Measurements from ENCODE around the gene SV2B.

The SV2B gene

GRCh38 chr15:91234759-91235158 lies 134.7 kb downstream of the SV2B start:
- no peaks in the 10 kb centered on the region for H3K27me3 ChIP-seq (ENCODE audit: insufficient read depth, low read length)
- H4K12ac ChIP-seq (ENCODE audit: low read depth, low read length), result no peak overlapping the region
- no peak overlapping the region for H3K18ac ChIP-seq (ENCODE audit: low read length)
- no peak overlapping the region for H3K27ac ChIP-seq (ENCODE audit: low read depth, low read length)
- H3K9ac ChIP-seq (ENCODE audit: low read length), result no peak overlapping the region
- no peak for DNase-seq
- no peaks in the 10 kb centered on the region for H3K4me1 ChIP-seq (ENCODE audit: control insufficient read depth in 1 of 2, insufficient read depth in 2 of 2, low read length in 2 of 2)
- no peak overlapping the region for H3K23ac ChIP-seq (ENCODE audit: low read length)
- H3K9me3 ChIP-seq (ENCODE audit: insufficient read depth, low read depth, low read length), result peaks cover 1% of the 10 kb centered on the region
- no peak overlapping the region for H2BK5ac ChIP-seq (ENCODE audit: low read depth, low read length, poor library complexity)
- H3K4ac ChIP-seq (ENCODE audit: low read depth, low read length), result no peak overlapping the region
- no peak overlapping the region for H3K14ac ChIP-seq (ENCODE audit: low read length)
- H3K4me2 ChIP-seq (ENCODE audit: low read length), result no peak overlapping the region
- WGBS (ENCODE audit: extremely low coverage, insufficient coverage, insufficient read length), result no CpG with 5 or more reads among the region's 2 CpGs
- H3K36me3 ChIP-seq (ENCODE audit: control insufficient read depth in 1 of 2, insufficient read depth in 2 of 2, low read length in 2 of 2), result no peaks in the 10 kb centered on the region
- no peak overlapping the region for H2BK120ac ChIP-seq (ENCODE audit: insufficient read depth, low read length, poor library complexity)
- H3K79me1 ChIP-seq (ENCODE audit: low read length), result no peaks in the 10 kb centered on the region
- H3K4me3 ChIP-seq (ENCODE audit: low read depth, low read length), result no peak overlapping the region
- H4K8ac ChIP-seq (ENCODE audit: low read depth, low read length), result no peak overlapping the region
- H2BK12ac ChIP-seq (ENCODE audit: low read length), result no peak overlapping the region
- no peak overlapping the region for H2AFZ ChIP-seq (ENCODE audit: insufficient read depth, low read length, poor library complexity)
- H2AK5ac ChIP-seq (ENCODE audit: low read length), result no peak overlapping the region
- H4K91ac ChIP-seq (ENCODE audit: low read depth, low read length), result no peak overlapping the region
- H3K79me2 ChIP-seq (ENCODE audit: control insufficient read depth, insufficient read depth, low read length, poor library complexity), result no peaks in the 10 kb centered on the region

- WGBS (ENCODE audit: extremely low coverage, insufficient coverage, insufficient read length), result no CpG with 5 or more reads among the region's 3 CpGs
- Histone ChIP-seq H4K8ac (ENCODE audit: low read depth, low read length) (no peak overlapping the region), H3K79me1 (ENCODE audit: low read length) (no peaks in the 10 kb centered on the region), H3K27me3 (ENCODE audit: insufficient read depth, low read length) (no peaks in the 10 kb centered on the region), H2BK5ac (ENCODE audit: low read depth, low read length, poor library complexity) (no peak overlapping the region), H3K4me1 (ENCODE audit: control insufficient read depth in 1 of 2, insufficient read depth in 2 of 2, low read length in 2 of 2) (no peaks in the 10 kb centered on the region), H2BK120ac (ENCODE audit: insufficient read depth, low read length, poor library complexity) (no peak overlapping the region), H4K91ac (ENCODE audit: low read depth, low read length) (no peak overlapping the region), H3K4me3 (ENCODE audit: low read depth, low read length) (no peak overlapping the region), H3K4ac (ENCODE audit: low read depth, low read length) (no peak overlapping the region), H3K14ac (ENCODE audit: low read length) (no peak overlapping the region), H3K27ac (ENCODE audit: low read depth, low read length) (no peak overlapping the region), H4K12ac (ENCODE audit: low read depth, low read length) (no peak overlapping the region), H3K23ac (ENCODE audit: low read length) (no peak overlapping the region), H2AK5ac (ENCODE audit: low read length) (no peak overlapping the region), H3K9me3 (ENCODE audit: insufficient read depth, low read depth, low read length) (peaks cover 1% of the 10 kb centered on the region), H2AFZ (ENCODE audit: insufficient read depth, low read length, poor library complexity) (no peak overlapping the region), H3K4me2 (ENCODE audit: low read length) (no peak overlapping the region), H3K79me2 (ENCODE audit: control insufficient read depth, insufficient read depth, low read length, poor library complexity) (no peaks in the 10 kb centered on the region), H3K18ac (ENCODE audit: low read length) (no peak overlapping the region), H3K36me3 (ENCODE audit: control insufficient read depth in 1 of 2, insufficient read depth in 2 of 2, low read length in 2 of 2) (no peaks in the 10 kb centered on the region), H3K9ac (ENCODE audit: low read length) (no peak overlapping the region), H2BK12ac (ENCODE audit: low read length) (no peak overlapping the region)
- no peak for DNase-seq
Measured at GRCh38 chr15:91235376-91235775, 135.3 kb downstream of the SV2B start.

GRCh38 chr15:91237445-91237844 lies 137.4 kb downstream of the SV2B start:
- Histone ChIP-seq H3K4ac (ENCODE audit: low read depth, low read length) (no peak overlapping the region), H2BK12ac (ENCODE audit: low read length) (no peak overlapping the region), H2BK5ac (ENCODE audit: low read depth, low read length, poor library complexity) (no peak overlapping the region), H3K9ac (ENCODE audit: low read length) (no peak overlapping the region), H4K91ac (ENCODE audit: low read depth, low read length) (no peak overlapping the region), H4K8ac (ENCODE audit: low read depth, low read length) (no peak overlapping the region), H3K4me1 (ENCODE audit: control insufficient read depth in 1 of 2, insufficient read depth in 2 of 2, low read length in 2 of 2) (no peaks in the 10 kb centered on the region), H3K23ac (ENCODE audit: low read length) (no peak overlapping the region), H3K79me2 (ENCODE audit: control insufficient read depth, insufficient read depth, low read length, poor library complexity) (no peaks in the 10 kb centered on the region), H3K27me3 (ENCODE audit: insufficient read depth, low read length) (no peaks in the 10 kb centered on the region), H4K12ac (ENCODE audit: low read depth, low read length) (no peak overlapping the region), H2AFZ (ENCODE audit: insufficient read depth, low read length, poor library complexity) (no peak overlapping the region), H3K4me2 (ENCODE audit: low read length) (no peak overlapping the region), H3K14ac (ENCODE audit: low read length) (no peak overlapping the region), H2BK120ac (ENCODE audit: insufficient read depth, low read length, poor library complexity) (no peak overlapping the region), H3K27ac (ENCODE audit: low read depth, low read length) (no peak overlapping the region), H3K79me1 (ENCODE audit: low read length) (no peaks in the 10 kb centered on the region), H3K18ac (ENCODE audit: low read length) (no peak overlapping the region), H3K36me3 (ENCODE audit: control insufficient read depth in 1 of 2, insufficient read depth in 2 of 2, low read length in 2 of 2) (no peaks in the 10 kb centered on the region), H3K4me3 (ENCODE audit: low read depth, low read length) (no peak overlapping the region), H2AK5ac (ENCODE audit: low read length) (no peak overlapping the region), H3K9me3 (ENCODE audit: insufficient read depth, low read depth, low read length) (peaks cover 1% of the 10 kb centered on the region)
- WGBS (ENCODE audit: extremely low coverage, insufficient coverage, insufficient read length), result no CpG with 5 or more reads among the region's 5 CpGs
- DNase-seq, result no peak

- no peaks in the 10 kb centered on the region for H3K79me2 ChIP-seq (ENCODE audit: control insufficient read depth, insufficient read depth, low read length, poor library complexity)
Measured at GRCh38 chr15:91238644-91239425, 138.8 kb downstream of the SV2B start.

More at GRCh38 chr15:91238644-91239425, 138.8 kb downstream of the SV2B start:
- Histone ChIP-seq H2BK5ac (ENCODE audit: low read depth, low read length, poor library complexity) (no peak overlapping the region), H3K23ac (ENCODE audit: low read length) (no peak overlapping the region), H3K18ac (ENCODE audit: low read length) (no peak overlapping the region), H3K27me3 (ENCODE audit: insufficient read depth, low read length) (no peaks in the 10 kb centered on the region), H4K12ac (ENCODE audit: low read depth, low read length) (no peak overlapping the region), H2AK5ac (ENCODE audit: low read length) (no peak overlapping the region), H3K9ac (ENCODE audit: low read length) (no peak overlapping the region), H3K14ac (ENCODE audit: low read length) (no peak overlapping the region), H3K4me2 (ENCODE audit: low read length) (no peak overlapping the region), H3K4me3 (ENCODE audit: low read depth, low read length) (no peak overlapping the region), H3K9me3 (ENCODE audit: insufficient read depth, low read depth, low read length) (peaks cover 1% of the 10 kb centered on the region), H3K36me3 (ENCODE audit: control insufficient read depth in 1 of 2, insufficient read depth in 2 of 2, low read length in 2 of 2) (no peaks in the 10 kb centered on the region), H2AFZ (ENCODE audit: insufficient read depth, low read length, poor library complexity) (no peak overlapping the region), H3K27ac (ENCODE audit: low read depth, low read length) (no peak overlapping the region), H2BK120ac (ENCODE audit: insufficient read depth, low read length, poor library complexity) (no peak overlapping the region), H4K91ac (ENCODE audit: low read depth, low read length) (no peak overlapping the region), H4K8ac (ENCODE audit: low read depth, low read length) (no peak overlapping the region), H3K79me1 (ENCODE audit: low read length) (no peaks in the 10 kb centered on the region), H3K4me1 (ENCODE audit: control insufficient read depth in 1 of 2, insufficient read depth in 2 of 2, low read length in 2 of 2) (no peaks in the 10 kb centered on the region), H3K4ac (ENCODE audit: low read depth, low read length) (no peak overlapping the region), H2BK12ac (ENCODE audit: low read length) (no peak overlapping the region)
- WGBS (ENCODE audit: extremely low coverage, insufficient coverage, insufficient read length), result no CpG with 5 or more reads among the region's 10 CpGs
- no peak for DNase-seq
